ENCODE data around the gene SUCO. TPM values are rescaled to one million over a fixed set of nuclear protein-coding genes. Genes with fewer than 3 reads are reported as not detected.

The SUCO gene
- total and polyA plus RNA-seq, 2 of the 13 experiments (the other 11 are each of a cell fraction or from before 2014, with no cell fraction given), result 12.6 to 25.5 TPM

DNA sequence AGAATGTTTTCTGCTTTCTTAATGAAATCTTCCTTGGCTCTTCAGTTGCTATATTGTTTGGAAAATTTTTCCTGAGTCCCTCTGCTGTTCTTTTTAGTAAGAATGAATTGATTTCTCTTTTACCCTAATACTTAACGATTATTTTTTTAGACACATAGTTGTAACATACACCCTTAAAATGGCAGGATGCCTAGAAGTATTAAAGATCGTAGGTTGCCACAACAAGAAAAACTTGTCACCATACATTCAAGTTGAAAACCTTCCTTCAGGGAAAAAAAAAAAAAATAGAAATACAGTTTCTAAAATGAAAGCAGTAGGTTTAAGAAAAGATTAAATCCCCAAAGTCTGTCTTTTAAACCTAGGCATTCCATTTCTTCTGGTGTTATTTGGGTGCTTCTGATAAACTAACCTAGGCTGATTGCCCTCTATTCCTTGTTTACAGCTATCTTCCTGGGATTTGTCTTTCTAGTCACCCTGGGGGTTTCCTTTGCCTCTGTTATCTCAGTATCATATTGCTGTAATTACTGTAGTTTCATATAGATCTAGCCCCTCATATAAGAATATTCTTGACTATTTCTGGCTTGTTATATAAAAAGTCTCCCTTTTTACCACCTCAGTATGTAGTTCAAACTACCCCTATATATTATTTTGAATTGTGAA is 16.8 kb downstream of the SUCO start (continued):
- no peak for TF ChIP-seq ZNF646 (CRISPR knock-in tag; IDR thresholded peaks at IDR 0.05)
- TF ChIP-seq ARNT2 (CRISPR knock-in tag; IDR thresholded peaks at IDR 0.05; ENCODE audit: low read depth), result no peak
- no peak for TF ChIP-seq ARNTL (CRISPR knock-in tag; IDR thresholded peaks at IDR 0.05)
- TF ChIP-seq DPF2 (CRISPR knock-in tag; IDR thresholded peaks at IDR 0.05; ENCODE audit: borderline replicate concordance, low read depth), result no peak
- TF ChIP-seq TOPORS (CRISPR knock-in tag; IDR thresholded peaks at IDR 0.05), result no peak
- TF ChIP-seq ZNF569 (CRISPR knock-in tag; IDR thresholded peaks at IDR 0.05; ENCODE audit: borderline replicate concordance), result no peak
- TF ChIP-seq SMAD1 (CRISPR knock-in tag; IDR thresholded peaks at IDR 0.05; ENCODE audit: borderline replicate concordance, low read depth), result no peak
- no peak for TF ChIP-seq ZNF841 (CRISPR knock-in tag; IDR thresholded peaks at IDR 0.05; ENCODE audit: borderline replicate concordance)
- TF ChIP-seq DNMT3B (CRISPR knock-in tag; conservative IDR thresholded peaks at IDR 0.05), result no peak

All from HepG2 (cell line).